HG02938 (cell line): ENCODE results near the gene TTC9B.

ENCODE experiments used
- ATAC-seq: cut with Tn5 transposase; IDR thresholded peaks from one replicate; pipeline ENCODE4 v1.9.1; 2021; ENCODE audit warnings: mild to moderate bottlenecking, moderate library complexity; ENCODE audit not compliant: unreplicated experiment

TTC9B gene

GRCh38 chr19:40217934-40218890 lies at the start of gene TTC9B:
Gene TTC9B (minus strand): TSS chr19:40218384. CDS start chr19:40218381, 3 bp downstream.
- no peak for ATAC-seq

GRCh38 chr19:40267601-40267997 lies 49.4 kb upstream of the TTC9B start:
- ATAC-seq: no peak

GRCh38 chr19:40266912-40267600 lies 48.9 kb upstream of the TTC9B start:
- no peak for ATAC-seq

- no peak for ATAC-seq
Observed at GRCh38 chr19:40266119-40266518, 47.9 kb upstream of the TTC9B start.

- no peak for ATAC-seq
Observed at GRCh38 chr19:40265763-40266099, 47.5 kb upstream of the TTC9B start.

GRCh38 chr19:40265055-40265762 lies 47.0 kb upstream of the TTC9B start:
- ATAC-seq: no peak

- no peak for ATAC-seq
Observed at GRCh38 chr19:40264314-40265054, 46.3 kb upstream of the TTC9B start.

- ATAC-seq: no peak
Observed at GRCh38 chr19:40263440-40264313, 45.5 kb upstream of the TTC9B start.

- ATAC-seq: no peak
Observed at GRCh38 chr19:40262422-40262821, 44.2 kb upstream of the TTC9B start.

GRCh38 chr19:40261631-40262030 lies 43.4 kb upstream of the TTC9B start:
- no peak for ATAC-seq

GRCh38 chr19:40257096-40257517 lies 38.9 kb upstream of the TTC9B start:
- ATAC-seq: no peak

GRCh38 chr19:40256512-40256911 lies 38.3 kb upstream of the TTC9B start:
- no peak for ATAC-seq

- ATAC-seq: no peak
Observed at GRCh38 chr19:40255619-40256166, 37.5 kb upstream of the TTC9B start.

- no peak for ATAC-seq
Observed at GRCh38 chr19:40254714-40255418, 36.7 kb upstream of the TTC9B start.

GRCh38 chr19:40253611-40254092 lies 35.5 kb upstream of the TTC9B start:
- ATAC-seq: no peak

GRCh38 chr19:40252395-40252794 lies 34.2 kb upstream of the TTC9B start:
- no peak for ATAC-seq

- no peak for ATAC-seq
Observed at GRCh38 chr19:40251991-40252390, 33.8 kb upstream of the TTC9B start.

GRCh38 chr19:40251244-40251643 lies 33.1 kb upstream of the TTC9B start:
- ATAC-seq: no peak

GRCh38 chr19:40249781-40250180 lies 31.6 kb upstream of the TTC9B start:
- no peak for ATAC-seq
